Measurements from ENCODE around the gene RNU7-1. TPM values are rescaled to one million over a fixed set of nuclear protein-coding genes. Genes with fewer than 3 reads are reported as not detected.

The RNU7-1 gene
- total and polyA plus RNA-seq, 9 of the 15 experiments (the other 6 are each of a cell fraction or from before 2014, with no cell fraction given) = not detected

DNA sequence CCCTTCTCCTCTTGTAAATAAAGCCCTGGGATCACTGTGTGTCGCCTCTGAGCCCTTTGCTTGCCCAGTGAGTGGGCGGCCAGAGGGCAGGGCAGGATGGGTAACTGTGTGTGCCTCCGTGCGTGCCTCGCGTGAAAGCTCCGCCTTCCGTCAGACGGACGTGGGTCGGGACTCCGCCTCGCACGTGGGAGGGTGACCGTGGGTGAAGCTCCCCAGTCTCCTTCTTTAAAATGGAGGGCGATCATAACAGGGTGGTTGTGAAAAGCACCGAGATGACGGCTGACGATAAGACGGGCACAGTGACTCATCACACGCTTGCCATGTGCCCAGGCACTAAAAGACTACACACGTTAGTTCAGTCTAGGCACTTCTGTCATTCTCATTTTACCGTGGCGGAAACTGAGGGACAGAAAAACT lies 17.7 kb downstream of the RNU7-1 start (continued):
- TF ChIP-seq, protein P1, sequence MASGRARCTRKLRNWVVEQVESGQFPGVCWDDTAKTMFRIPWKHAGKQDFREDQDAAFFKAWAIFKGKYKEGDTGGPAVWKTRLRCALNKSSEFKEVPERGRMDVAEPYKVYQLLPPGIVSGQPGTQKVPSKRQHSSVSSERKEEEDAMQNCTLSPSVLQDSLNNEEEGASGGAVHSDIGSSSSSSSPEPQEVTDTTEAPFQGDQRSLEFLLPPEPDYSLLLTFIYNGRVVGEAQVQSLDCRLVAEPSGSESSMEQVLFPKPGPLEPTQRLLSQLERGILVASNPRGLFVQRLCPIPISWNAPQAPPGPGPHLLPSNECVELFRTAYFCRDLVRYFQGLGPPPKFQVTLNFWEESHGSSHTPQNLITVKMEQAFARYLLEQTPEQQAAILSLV (tag; IDR thresholded peaks at IDR 0.05) = no peak
- TF ChIP-seq XRCC4 (IDR thresholded peaks at IDR 0.05; ENCODE audit: extremely low read depth, insufficient read depth, insufficient read length) (no peak), POLR2G (IDR thresholded peaks at IDR 0.05; ENCODE audit: low read depth, low read length) (peak; percentile 62; the same call in 1 of the 2 replicates), SMARCE1 (IDR thresholded peaks at IDR 0.05) (0 out of 2 replicates have a peak, but pooled peaks have one; percentile 30), SMAD2 (IDR thresholded peaks at IDR 0.05; ENCODE audit: low read depth, low read length) (no peak), RCOR1 (IDR thresholded peaks at IDR 0.05; ENCODE audit: borderline replicate concordance in 1 of 2, low read depth in 2 of 2, low read length in 2 of 2) (no peak), SREBF1 (IDR thresholded peaks at IDR 0.05; ENCODE audit: borderline replicate concordance, low read depth, low read length) (no peak), POLR3A (IDR thresholded peaks at IDR 0.05; ENCODE audit: borderline replicate concordance, extremely low read depth, insufficient read depth, insufficient read length) (no peak), POLR2AphosphoS5 (IDR thresholded peaks at IDR 0.05; ENCODE audit: control insufficient read depth, insufficient read depth, low read depth, low read length) (no peak), CEBPB (tag; IDR thresholded peaks at IDR 0.05) (no peak), TAF9B (IDR thresholded peaks at IDR 0.05; ENCODE audit: partially characterized antibody) (no peak), ZNF239 (CRISPR knock-in tag; IDR thresholded peaks at IDR 0.05) (no peak), ZKSCAN8 (CRISPR knock-in tag; IDR thresholded peaks at IDR 0.05) (no peak), YY1 (IDR thresholded peaks at IDR 0.05; ENCODE audit: borderline replicate concordance in 1 of 3, control insufficient read depth in 1 of 3, extremely low read depth in 1 of 3, insufficient read depth in 3 of 3, insufficient read length in 1 of 3, insufficient replicate concordance in 2 of 3, low read depth in 1 of 3, low read length in 2 of 3) (peak in 1 of 3 experiments; percentile 72), ZNF146 (CRISPR knock-in tag; IDR thresholded peaks at IDR 0.05; ENCODE audit: unreplicated experiment) (no peak), BMI1 (IDR thresholded peaks at IDR 0.05; ENCODE audit: low read length) (no peak), MTA1 (IDR thresholded peaks at IDR 0.05; ENCODE audit: borderline replicate concordance) (no peak), NCOR1 (IDR thresholded peaks at IDR 0.05) (no peak), EGR1 (conservative IDR thresholded peaks at IDR 0.05) (peak; percentile 94), NONO (IDR thresholded peaks at IDR 0.05; ENCODE audit: low read depth in 2 of 2, low read length in 1 of 2) (no peak), NFXL1 (CRISPR knock-in tag; IDR thresholded peaks at IDR 0.05) (no peak), ELF2 (CRISPR knock-in tag; IDR thresholded peaks at IDR 0.05) (no peak), NFIC (IDR thresholded peaks at IDR 0.05) (no peak), HNRNPK (IDR thresholded peaks at IDR 0.05; ENCODE audit: low read depth, low read length, poor library complexity, severe bottlenecking) (no peak)
- TF ChIP-seq, protein P2, sequence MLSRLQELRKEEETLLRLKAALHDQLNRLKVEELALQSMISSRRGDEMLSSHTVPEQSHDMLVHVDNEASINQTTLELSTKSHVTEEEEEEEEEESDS (CRISPR knock-in tag; IDR thresholded peaks at IDR 0.05) = no peak
- TF ChIP-seq, protein P3, sequence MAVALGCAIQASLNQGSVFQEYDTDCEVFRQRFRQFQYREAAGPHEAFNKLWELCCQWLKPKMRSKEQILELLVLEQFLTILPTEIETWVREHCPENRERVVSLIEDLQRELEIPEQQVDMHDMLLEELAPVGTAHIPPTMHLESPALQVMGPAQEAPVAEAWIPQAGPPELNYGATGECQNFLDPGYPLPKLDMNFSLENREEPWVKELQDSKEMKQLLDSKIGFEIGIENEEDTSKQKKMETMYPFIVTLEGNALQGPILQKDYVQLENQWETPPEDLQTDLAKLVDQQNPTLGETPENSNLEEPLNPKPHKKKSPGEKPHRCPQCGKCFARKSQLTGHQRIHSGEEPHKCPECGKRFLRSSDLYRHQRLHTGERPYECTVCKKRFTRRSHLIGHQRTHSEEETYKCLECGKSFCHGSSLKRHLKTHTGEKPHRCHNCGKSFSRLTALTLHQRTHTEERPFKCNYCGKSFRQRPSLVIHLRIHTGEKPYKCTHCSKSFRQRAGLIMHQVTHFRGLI (CRISPR knock-in tag; IDR thresholded peaks at IDR 0.05) = no peak
- TF ChIP-seq, protein P4, sequence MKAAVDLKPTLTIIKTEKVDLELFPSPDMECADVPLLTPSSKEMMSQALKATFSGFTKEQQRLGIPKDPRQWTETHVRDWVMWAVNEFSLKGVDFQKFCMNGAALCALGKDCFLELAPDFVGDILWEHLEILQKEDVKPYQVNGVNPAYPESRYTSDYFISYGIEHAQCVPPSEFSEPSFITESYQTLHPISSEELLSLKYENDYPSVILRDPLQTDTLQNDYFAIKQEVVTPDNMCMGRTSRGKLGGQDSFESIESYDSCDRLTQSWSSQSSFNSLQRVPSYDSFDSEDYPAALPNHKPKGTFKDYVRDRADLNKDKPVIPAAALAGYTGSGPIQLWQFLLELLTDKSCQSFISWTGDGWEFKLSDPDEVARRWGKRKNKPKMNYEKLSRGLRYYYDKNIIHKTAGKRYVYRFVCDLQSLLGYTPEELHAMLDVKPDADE (conservative IDR thresholded peaks at IDR 0.05; ENCODE audit: control insufficient read depth, low read depth, low read length) = no peak

Data from K562 (cell line).